ENCODE measurements around the gene MAG. TPM values are rescaled to one million over a fixed set of nuclear protein-coding genes. Genes with fewer than 3 reads are reported as not detected.

The MAG gene
- total RNA-seq, 1 donor: not detected

DNA sequence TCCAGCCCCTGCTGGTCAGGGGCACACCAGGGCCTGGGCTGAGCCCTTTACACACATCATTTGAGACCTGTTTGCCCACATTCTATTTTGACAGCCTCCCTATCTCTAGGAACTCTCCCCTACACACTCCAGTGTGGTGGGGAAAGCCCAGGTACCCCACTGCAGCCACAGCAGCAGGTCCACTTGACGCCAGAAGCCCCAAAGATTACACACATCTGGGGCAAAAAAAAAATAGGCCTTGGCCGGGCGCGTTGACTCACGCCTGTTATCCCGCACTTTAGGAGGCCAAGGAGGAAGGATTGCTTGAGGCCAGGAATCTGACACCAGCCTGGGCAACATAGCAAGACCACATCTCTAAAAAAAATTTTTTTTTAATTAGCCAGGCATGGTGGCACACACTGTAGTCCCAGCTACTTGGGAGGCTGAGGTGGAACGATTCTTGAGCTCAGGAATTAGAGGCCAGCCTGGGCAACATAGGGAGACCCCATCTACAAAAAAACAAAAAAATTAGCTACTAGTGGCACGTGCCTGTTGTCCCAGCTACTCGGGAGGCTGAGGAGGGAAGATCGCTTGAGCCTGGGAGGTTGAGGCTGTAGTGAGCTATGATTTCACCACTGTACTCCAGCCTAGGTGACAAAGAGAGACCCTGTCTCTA is 19.0 kb downstream of the MAG start:
- no peak for TF ChIP-seq CTCF (IDR thresholded peaks at IDR 0.05; ENCODE audit: insufficient read depth, low read depth, low read length)
- H3K4me3 ChIP-seq (ENCODE audit: low read depth, low read length): no peak overlapping the region
- DNase-seq (ENCODE audit: low read depth): no peak

DNA sequence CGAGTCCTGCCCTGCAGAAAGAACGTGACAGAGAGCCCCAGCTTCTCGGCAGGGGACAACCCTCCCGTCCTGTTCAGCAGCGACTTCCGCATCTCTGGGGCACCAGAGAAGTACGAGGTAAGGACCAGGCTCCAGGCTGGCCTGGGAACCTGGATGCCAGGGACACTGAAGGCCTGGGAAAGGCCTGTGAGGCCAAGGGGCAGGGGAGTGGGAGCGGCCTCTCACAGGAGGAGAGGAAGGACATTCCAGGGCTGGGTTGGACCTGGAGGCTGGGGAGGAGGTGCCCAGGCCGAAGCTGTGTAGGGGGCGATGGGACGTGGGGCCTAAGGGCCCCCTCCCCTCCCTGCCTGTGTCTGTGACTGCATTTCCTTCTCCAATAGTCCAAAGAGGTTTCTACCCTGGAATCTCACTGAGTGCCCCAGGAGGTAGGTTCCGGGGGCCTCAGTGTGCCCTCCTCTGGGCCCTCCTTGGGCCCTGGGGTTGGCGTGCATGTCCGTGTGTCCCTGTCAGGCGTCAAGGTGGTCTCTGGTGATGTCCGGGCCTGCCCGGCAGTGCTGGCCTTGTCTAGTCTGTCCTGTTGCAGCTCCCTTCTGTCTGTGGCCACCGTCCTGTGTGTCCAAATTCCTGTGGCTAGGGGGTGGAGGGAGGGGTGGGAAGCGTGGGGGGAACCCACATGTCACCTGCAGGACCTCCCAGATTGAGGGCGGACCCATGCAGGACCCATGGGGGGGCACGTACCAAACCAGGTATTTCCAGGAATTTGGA is 20.1 kb downstream of the MAG start:
- no peak for DNase-seq (ENCODE audit: low read depth)
- no peak overlapping the region for H3K4me3 ChIP-seq (ENCODE audit: low read depth, low read length)

GRCh38 chr19:35313587-35313986 is 21.6 kb downstream of the MAG start:
- DNase-seq (ENCODE audit: low read depth): no peak
- no peak for TF ChIP-seq CTCF (IDR thresholded peaks at IDR 0.05; ENCODE audit: insufficient read depth, low read depth, low read length)

More for the DNA sequence above, 20.1 kb downstream of the MAG start:
- no peak for TF ChIP-seq CTCF (IDR thresholded peaks at IDR 0.05; ENCODE audit: insufficient read depth, low read depth, low read length)

GRCh38 chr19:35314031-35314430 is 22.1 kb downstream of the MAG start:
- DNase-seq (ENCODE audit: low read depth): no peak
- no peak overlapping the region for H3K4me3 ChIP-seq (ENCODE audit: low read depth, low read length)
- TF ChIP-seq CTCF (IDR thresholded peaks at IDR 0.05; ENCODE audit: insufficient read depth, low read depth, low read length): no peak

More at GRCh38 chr19:35313587-35313986, 21.6 kb downstream of the MAG start:
- H3K4me3 ChIP-seq (ENCODE audit: low read depth, low read length): no peak overlapping the region

DNA sequence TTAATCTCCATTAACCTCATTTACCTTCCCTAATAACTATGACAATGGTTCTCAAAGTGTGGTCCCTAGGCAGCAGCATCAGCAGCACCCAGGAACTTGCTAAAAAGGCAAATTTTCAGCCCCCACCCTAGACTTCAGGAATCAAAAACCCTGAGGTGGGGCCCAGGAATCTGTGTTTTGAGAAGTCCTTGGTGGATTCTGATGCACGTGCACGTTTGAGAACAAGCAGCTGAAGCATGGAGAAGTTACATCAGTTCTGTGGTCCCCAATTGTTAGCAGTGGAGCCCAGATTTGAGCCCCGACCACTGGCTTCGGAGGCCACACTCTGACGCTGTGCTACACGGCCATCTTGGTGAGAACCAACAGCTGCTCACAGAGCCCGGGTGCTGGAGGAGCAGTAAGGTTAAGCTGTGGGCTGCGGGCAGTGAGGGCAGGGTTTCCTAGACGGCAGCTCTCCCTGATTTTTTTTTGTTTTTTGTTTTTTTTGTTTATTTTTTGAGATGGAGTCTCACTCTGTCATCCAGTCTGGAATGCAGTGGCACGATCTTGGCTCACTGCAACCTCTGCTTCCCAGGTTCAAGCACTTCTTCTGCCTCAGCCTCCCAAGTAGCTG is 23.0 kb downstream of the MAG start:
- DNase-seq (ENCODE audit: low read depth): no peak
- H3K4me3 ChIP-seq (ENCODE audit: low read depth, low read length): no peak overlapping the region
- TF ChIP-seq CTCF (IDR thresholded peaks at IDR 0.05; ENCODE audit: insufficient read depth, low read depth, low read length): no peak

GRCh38 chr19:35315883-35316282 is 23.9 kb downstream of the MAG start:
- no peak for TF ChIP-seq CTCF (IDR thresholded peaks at IDR 0.05; ENCODE audit: insufficient read depth, low read depth, low read length)

More at GRCh38 chr19:35315883-35316282, 23.9 kb downstream of the MAG start:
- no peak overlapping the region for H3K4me3 ChIP-seq (ENCODE audit: low read depth, low read length)
- no peak for DNase-seq (ENCODE audit: low read depth)

Data from fibroblast of villous mesenchyme (primary cell).